Spleen (tissue), 11 donors: ENCODE measurements around the gene CTDSP2. TPM values are rescaled to one million over a fixed set of nuclear protein-coding genes. Genes with fewer than 3 reads are reported as not detected.

ENCODE experiments used
- DNase-seq: peaks from one replicate; pipeline ENCODE4 v3.0.0-alpha.2; 2020
- H3K27ac ChIP-seq, 8 donors: fragments of 200-600 bp; sonication (generic) in 7 of 8; 1 replicate in 4 of 8; 2 replicates in 4 of 8; pipeline versions ENCODE4 v1.5.0 to v1.8.0; 2016 to 2021; ENCODE audit warnings: inconsistent platforms in 4 of 8, mild to moderate bottlenecking in 4 of 8, moderate library complexity in 1 of 8
- H3K27me3 ChIP-seq, 7 donors: fragments of 200-600 bp; sonication (generic) in 6 of 7; replicated peaks in 1 of 7; 1 replicate in 4 of 7; 2 replicates in 3 of 7; pipeline versions ENCODE4 v1.5.0 to v1.8.0; 2016 to 2021; ENCODE audit warnings: inconsistent platforms in 3 of 7, mild to moderate bottlenecking in 1 of 7
- H3K36me3 ChIP-seq, 6 donors: fragments of 200-600 bp; sonication (generic) in 5 of 6; 1 replicate in 4 of 6; 2 replicates in 2 of 6; pipeline versions ENCODE4 v1.5.0 to v1.8.0; 2016 to 2021; ENCODE audit warnings: inconsistent platforms in 2 of 6
- H3K4me1 ChIP-seq, 6 donors: fragments of 200-600 bp; sonication (generic) in 5 of 6; 1 replicate in 3 of 6; 2 replicates in 3 of 6; pipeline versions ENCODE4 v1.5.0 to v1.8.0; 2016 to 2021; ENCODE audit warnings: inconsistent platforms in 3 of 6
- H3K4me3 ChIP-seq, 8 donors: fragments of 200-600 bp; sonication (generic) in 7 of 8; 1 replicate in 4 of 8; 2 replicates in 4 of 8; pipeline versions ENCODE4 v1.5.0 to v1.8.0; 2016 to 2021; ENCODE audit warnings: inconsistent platforms in 4 of 8, mild to moderate bottlenecking in 4 of 8, moderate library complexity in 2 of 8
- H3K9me3 ChIP-seq, 8 donors: fragments of 200-600 bp; sonication (generic) in 7 of 8; 1 replicate in 4 of 8; 2 replicates in 4 of 8; pipeline versions ENCODE4 v1.5.0 to v1.8.0; 2016 to 2021; ENCODE audit warnings: inconsistent platforms in 4 of 8
- CTCF ChIP-seq, 11 experiments: fragments of 200-600 bp in 7 of 11; fragments of 450-650 bp in 4 of 11; sonication (generic) in 4 of 11; IDR thresholded peaks in 8 of 11; conservative IDR thresholded peaks in 3 of 11; 1 replicate in 7 of 11; 2 replicates in 4 of 11; pipeline versions ENCODE4 v1.4.0 to v1.8.0; 2016 to 2021; ENCODE audit warnings: antibody characterized with exemption in 11 of 11, inconsistent platforms in 4 of 11, mild to moderate bottlenecking in 1 of 11
- POLR2A ChIP-seq, 3 donors: fragments of 450-650 bp; IDR thresholded peaks; one replicate each; pipeline ENCODE4 v1.5.1; 2017; ENCODE audit warnings: antibody characterized with exemption in 3 of 3, mild to moderate bottlenecking in 1 of 3
- POLR2AphosphoS5 ChIP-seq, 3 donors: sonication (generic); formaldehyde crosslinking; IDR thresholded peaks; one replicate each; pipeline ENCODE4 v1.5.1; 2017; ENCODE audit warnings: antibody characterized with exemption in 3 of 3
- WGBS, 5 donors: extraction: QIAGEN DNeasy Blood & Tissue Kit in 3 of 5; methylation state at CpG; one replicate each; pipeline versions ENCODE4 v1.1.5 to v1.1.7; 2013 to 2018; 5-methylcytosine and 5-hydroxymethylcytosine counted together
- intact Hi-C: fragments of 100-400 bp; cut with DNase I; formaldehyde crosslinking; loops from one replicate; pipeline ENCODE4 v1.15.0; 2023; ENCODE audit warnings: low total_unique reads
- polyA plus RNA-seq, 3 donors: library from polyadenylated mRNA; stranded (reverse); fragments of 200-250 nt; gene quantifications; one replicate each; pipeline ENCODE4 v1.2.1, GENCODE V29; 2013
- total RNA-seq, 7 donors: library from RNA; depleted of rRNA in 3 of 7; stranded (reverse); fragments of >200 nt in 3 of 7; fragmentation: NEBNext Ultra II Directional in 4 of 7; extraction: Animal tissue kit (Norgen Biotek cat#: 25700) in 4 of 7; gene quantifications; one replicate each; pipeline versions ENCODE4 v1.1.0 to v1.2.1, GENCODE V29; 2016 to 2021
- donor health status: healthy with polysubstance abuse.
- donor health status: DM: no; HTN: no; CAD: no; lungs with moderate emphysema.
- donor health status: DM: no; HTN: no; CAD: no.
- donor health status: Bipolar disorder and iron deficiency.
- donor health status: healthy.
- donor health status: DM: no; HTN: no; CAD: no.
- donor health status: DM: yes; HTN: yes; CAD: no.

Gene CTDSP2
- total and polyA plus RNA-seq, 10 donors: 22.2 to 203 (median 144) TPM

GRCh38 chr12:57894399-57895292 is 48.1 kb upstream of the CTDSP2 start:
- no peaks in the 10 kb centered on the region for H3K36me3 ChIP-seq
- H3K9me3 ChIP-seq: no peaks in the 10 kb centered on the region
- H3K4me1 ChIP-seq: peaks cover 40 to 74% (median 71%) of the 10 kb centered on the region in 6 donors
- WGBS, 5 donors: 74 to 88% (median 80%) methylated on average over 6 of the region's 6 CpGs
- H3K27ac ChIP-seq: peak overlapping the region in 7 of 8 donors; percentile 78 to 92 (median 88)
- TF ChIP-seq CTCF (IDR thresholded peaks at IDR 0.05 in 8 of 11, conservative IDR thresholded peaks at IDR 0.05 in 3 of 11) (no peak), POLR2A (IDR thresholded peaks at IDR 0.05) (no peak), POLR2AphosphoS5 (IDR thresholded peaks at IDR 0.05) (no peak)
- peaks cover 0 to 9% (median 0%) of the 10 kb centered on the region in 7 donors for H3K27me3 ChIP-seq
- no peak for DNase-seq
- no peak overlapping the region for H3K4me3 ChIP-seq
- intact Hi-C loops: no loop called here

GRCh38 chr12:57893431-57894353 is 47.2 kb upstream of the CTDSP2 start:
- H3K4me1 ChIP-seq: peaks cover 33 to 71% (median 65%) of the 10 kb centered on the region in 6 donors
- H3K36me3 ChIP-seq: no peaks in the 10 kb centered on the region
- intact Hi-C loops: no loop called here
- no peak overlapping the region for H3K4me3 ChIP-seq
- H3K27me3 ChIP-seq: peaks cover 0 to 13% (median 0%) of the 10 kb centered on the region in 7 donors
- H3K9me3 ChIP-seq: no peaks in the 10 kb centered on the region
- no peak for DNase-seq
- 41 to 62% (median 43%) methylated on average over 12 to 13 of the region's 13 CpGs for WGBS, 5 donors
- H3K27ac ChIP-seq: peak overlapping the region; percentile 57 to 92 (median 88)
- TF ChIP-seq CTCF (IDR thresholded peaks at IDR 0.05 in 8 of 11, conservative IDR thresholded peaks at IDR 0.05 in 3 of 11) (peak in 1 of 11 experiments; percentile 7), POLR2AphosphoS5 (IDR thresholded peaks at IDR 0.05) (peak; percentile 10 to 64 (median 50)), POLR2A (IDR thresholded peaks at IDR 0.05) (no peak)

- intact Hi-C loops: no loop called here
- Histone ChIP-seq H3K4me3 (no peak overlapping the region), H3K27ac (peak overlapping the region in 7 of 8 donors; percentile 78 to 92 (median 88)), H3K27me3 (peaks cover 0 to 16% (median 0%) of the 10 kb centered on the region in 7 donors), H3K36me3 (no peaks in the 10 kb centered on the region), H3K4me1 (peaks cover 22 to 67% (median 55%) of the 10 kb centered on the region in 6 donors), H3K9me3 (no peaks in the 10 kb centered on the region)
- TF ChIP-seq POLR2A (IDR thresholded peaks at IDR 0.05): no peak
- no peak for TF ChIP-seq CTCF (IDR thresholded peaks at IDR 0.05 in 8 of 11, conservative IDR thresholded peaks at IDR 0.05 in 3 of 11)
- TF ChIP-seq POLR2AphosphoS5 (IDR thresholded peaks at IDR 0.05): no peak
- WGBS, 5 donors: 64 to 74% (median 70%) methylated on average over 9 of the region's 9 CpGs
- no peak for DNase-seq
Observed at GRCh38 chr12:57892232-57892972, 45.9 kb upstream of the CTDSP2 start.
